H1 (cell line): ENCODE data around the gene ADAM19.

Experiments used
- ATF2 ChIP-seq: IDR thresholded peaks from 2 replicates; pipeline ENCODE4 v1.6.1; 2012; ENCODE audit warnings: low read length, inconsistent platforms
- EP300 ChIP-seq, 2 experiments: IDR thresholded peaks; 1 replicate in 1 of 2; 2 replicates in 1 of 2; pipeline ENCODE4 v1.6.1; 2011 to 2012; ENCODE audit warnings: low read depth in 2 of 2, low read length in 2 of 2, mild to moderate bottlenecking in 2 of 2, borderline replicate concordance in 1 of 2, inconsistent platforms in 1 of 2, moderate library complexity in 1 of 2
- EZH2 ChIP-seq: fragments of 200-600 bp; sonication (generic); IDR thresholded peaks from 2 replicates; pipeline ENCODE4 v1.7.1; 2012; ENCODE audit warnings: low read depth, mild to moderate bottlenecking, moderate library complexity, low read length, inconsistent platforms; ENCODE audit not compliant: severe bottlenecking
- MAX ChIP-seq: IDR thresholded peaks from 2 replicates; pipeline ENCODE4 v1.6.1; 2012; ENCODE audit warnings: inconsistent platforms
- POLR2A ChIP-seq, 2 experiments: IDR thresholded peaks; 1 replicate in 1 of 2; 2 replicates in 1 of 2; pipeline ENCODE4 v1.6.1; 2011; ENCODE audit warnings: low read depth in 2 of 2, low read length in 2 of 2, mild to moderate bottlenecking in 2 of 2; ENCODE audit errors: control extremely low read depth in 1 of 2
- RAD21 ChIP-seq, 2 experiments: IDR thresholded peaks in 1 of 2; conservative IDR thresholded peaks in 1 of 2; 2 replicates each; pipeline ENCODE4 v1.6.1; 2011; ENCODE audit warnings: low read depth in 2 of 2, low read length in 2 of 2, improper control_type of control experiment in 1 of 2, inconsistent platforms in 1 of 2, mild to moderate bottlenecking in 1 of 2, moderate library complexity in 1 of 2
- SP1 ChIP-seq: IDR thresholded peaks from 2 replicates; pipeline ENCODE4 v1.6.1; 2011; ENCODE audit warnings: low read depth, low read length
- TF ChIP-seq, protein P1 (sequence below), 3 experiments: IDR thresholded peaks; 1 replicate in 2 of 3; 2 replicates in 1 of 3; pipeline versions ENCODE4 v1.5.1 to v1.6.1; 2011; ENCODE audit warnings: low read length in 3 of 3, mild to moderate bottlenecking in 3 of 3, inconsistent platforms in 2 of 3, low read depth in 1 of 3, moderate library complexity in 1 of 3; ENCODE audit not compliant: insufficient read depth in 1 of 3; ENCODE audit errors: control extremely low read depth in 1 of 3

- TF ChIP-seq SP1 (no peak), POLR2A (IDR thresholded peaks at IDR 0.05; ENCODE audit: control extremely low read depth in 1 of 2, low read depth in 2 of 2, low read length in 2 of 2) (no peak), EZH2 (no peak), ATF2 (no peak), RAD21 (IDR thresholded peaks at IDR 0.05 in 1 of 2, conservative IDR thresholded peaks at IDR 0.05 in 1 of 2; ENCODE audit: low read depth in 2 of 2, low read length in 2 of 2) (no peak), MAX (no peak), EP300 (IDR thresholded peaks at IDR 0.05; ENCODE audit: borderline replicate concordance in 1 of 2, low read depth in 2 of 2, low read length in 2 of 2) (no peak)
- TF ChIP-seq, protein P1, sequence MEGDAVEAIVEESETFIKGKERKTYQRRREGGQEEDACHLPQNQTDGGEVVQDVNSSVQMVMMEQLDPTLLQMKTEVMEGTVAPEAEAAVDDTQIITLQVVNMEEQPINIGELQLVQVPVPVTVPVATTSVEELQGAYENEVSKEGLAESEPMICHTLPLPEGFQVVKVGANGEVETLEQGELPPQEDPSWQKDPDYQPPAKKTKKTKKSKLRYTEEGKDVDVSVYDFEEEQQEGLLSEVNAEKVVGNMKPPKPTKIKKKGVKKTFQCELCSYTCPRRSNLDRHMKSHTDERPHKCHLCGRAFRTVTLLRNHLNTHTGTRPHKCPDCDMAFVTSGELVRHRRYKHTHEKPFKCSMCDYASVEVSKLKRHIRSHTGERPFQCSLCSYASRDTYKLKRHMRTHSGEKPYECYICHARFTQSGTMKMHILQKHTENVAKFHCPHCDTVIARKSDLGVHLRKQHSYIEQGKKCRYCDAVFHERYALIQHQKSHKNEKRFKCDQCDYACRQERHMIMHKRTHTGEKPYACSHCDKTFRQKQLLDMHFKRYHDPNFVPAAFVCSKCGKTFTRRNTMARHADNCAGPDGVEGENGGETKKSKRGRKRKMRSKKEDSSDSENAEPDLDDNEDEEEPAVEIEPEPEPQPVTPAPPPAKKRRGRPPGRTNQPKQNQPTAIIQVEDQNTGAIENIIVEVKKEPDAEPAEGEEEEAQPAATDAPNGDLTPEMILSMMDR (IDR thresholded peaks at IDR 0.05; ENCODE audit: control extremely low read depth in 1 of 3, insufficient read depth in 1 of 3, low read depth in 1 of 3, low read length in 3 of 3): no peak
Measured at GRCh38 chr5:157509587-157509986, 66.0 kb downstream of the ADAM19 start.
